ENCODE measurements around the gene ATP9B. TPM values are rescaled to one million over a fixed set of nuclear protein-coding genes. Genes with fewer than 3 reads are reported as not detected.
A peak's percentile ranks its signal among the peaks of the same experiment; 100 is the strongest.

Gene ATP9B
- total and polyA plus RNA-seq, 10 of the 15 experiments (the other 5 are each of a cell fraction or from before 2014, with no cell fraction given): 0.74 to 20.7 (median 12.9) TPM

DNA sequence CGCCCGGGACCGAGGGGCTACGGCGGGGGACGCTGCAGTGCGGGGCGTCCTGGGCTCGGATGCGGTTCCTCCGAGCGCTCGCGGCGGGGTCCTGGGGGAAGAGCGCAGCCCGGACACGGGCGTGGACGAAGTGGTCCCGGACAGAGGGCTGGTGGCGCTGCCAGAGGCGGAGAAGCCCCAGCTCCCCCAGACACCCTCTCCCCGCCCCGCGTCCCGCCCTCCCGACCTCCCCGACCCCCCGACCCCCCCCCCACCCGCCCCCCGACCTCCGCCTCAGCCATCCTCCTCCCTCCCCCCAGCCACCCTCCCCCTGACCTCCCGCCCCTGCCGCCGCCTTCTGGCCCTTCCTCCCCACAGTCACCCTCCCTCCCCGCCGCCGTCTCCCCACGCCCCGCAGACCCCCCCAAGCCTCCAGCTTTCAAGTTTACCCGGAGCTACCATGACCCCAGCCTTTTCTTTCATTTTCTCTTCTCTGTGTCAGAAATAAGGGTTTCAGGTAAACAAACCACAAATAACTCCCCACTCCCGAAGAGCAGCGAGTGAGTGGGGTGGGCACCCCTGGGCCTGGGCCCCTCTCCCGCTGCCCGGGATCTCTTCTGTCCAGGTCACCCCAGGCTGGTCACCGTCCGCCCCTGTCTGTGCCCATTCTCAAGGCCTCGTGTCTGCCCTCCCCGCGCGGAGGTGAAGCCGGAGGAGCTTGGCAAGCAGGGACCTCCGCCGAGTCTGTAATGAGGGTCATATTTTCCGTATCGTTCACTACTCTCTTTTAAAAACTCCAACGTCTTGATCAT, 331.6 kb downstream of the ATP9B start:
- Histone ChIP-seq H3K36me3 (ENCODE audit: control insufficient read depth in 2 of 2, insufficient read depth in 2 of 2, low read length in 1 of 2) (no peaks in the 10 kb centered on the region), H4K20me1 (ENCODE audit: control insufficient read depth, insufficient read depth) (no peaks in the 10 kb centered on the region), H3K79me2 (ENCODE audit: control insufficient read depth, insufficient read depth, low read length) (no peaks in the 10 kb centered on the region; the same call in none of the 2 replicates), H3K4me3 (peak overlapping the region; percentile 82; the same call in 1 of the 2 replicates), H3K9me3 (replicated peaks; ENCODE audit: control insufficient read depth, insufficient read depth, low read length) (no peaks in the 10 kb centered on the region), H3K27ac (ENCODE audit: control insufficient read depth, insufficient read depth) (no peak overlapping the region), H2AFZ (ENCODE audit: control insufficient read depth, low read depth, low read length) (no peak overlapping the region), H3K4me2 (ENCODE audit: control insufficient read depth, insufficient read depth) (peak overlapping the region; percentile 50), H3K9ac (ENCODE audit: control insufficient read depth, insufficient read depth, low read length) (peak overlapping the region; percentile 36; the same call in 1 of the 2 replicates), H3K27me3 (replicated peaks in 1 of 2; ENCODE audit: control insufficient read depth in 2 of 2, insufficient read depth in 2 of 2, low read length in 1 of 2) (peaks cover 0 to 6% of the 10 kb centered on the region in 2 experiments; a peak in 1 of 4 replicates), H3K4me1 (ENCODE audit: control insufficient read depth, insufficient read depth, low read length) (peaks cover 28% of the 10 kb centered on the region)
- ATAC-seq (peak; percentile 3), FAIRE-seq (no peak), DNase-seq (ENCODE audit: low read depth, low spot score) (peak; percentile 24)
- POLR2A ChIA-PET: interaction anchor here (0.6 to 1.1 kb wide), 5 partner anchors 26 to 122 kb away, joined by 3 to 4 read pairs (median 3); no protein-coding TSS in a partner anchor
- CTCF ChIA-PET: interaction anchor here (1.3 kb wide), 1 partner anchor 122 kb away, joined by 5 read pairs; no protein-coding TSS in a partner anchor
- no TSS peak for BruUV-seq (replicated peaks)
- in situ Hi-C loops (cut with MboI) (loop anchor here (10.0 kb wide), 1 partner anchor 114 kb away; no protein-coding TSS in a partner anchor), intact Hi-C loops (cut with micrococcal nuclease; ENCODE audit: unreplicated experiment) (no loop called here)
- SMC1A ChIA-PET (ENCODE audit: uncharacterized antibody, unreplicated experiment): interaction anchor here (0.6 to 4.1 kb wide), 4 partner anchors 35 to 123 kb away, joined by 3 to 18 read pairs (median 10); no protein-coding TSS in a partner anchor
- whole genome bisulfite sequencing (ENCODE audit: insufficient coverage, insufficient replicate concordance, low lambda C conversion rate, missing lambda C conversion rate): 81% methylated on average over 16 of the region's 58 CpGs
- RAD21 ChIA-PET (ENCODE audit: unreplicated experiment): interaction anchor here (1.0 to 1.3 kb wide), 2 partner anchors 65 to 123 kb away, joined by 5 to 10 read pairs; no protein-coding TSS in a partner anchor
- TF ChIP-seq HDAC6 (IDR thresholded peaks at IDR 0.05; ENCODE audit: unreplicated experiment) (no peak), SMAD5 (IDR thresholded peaks at IDR 0.05; ENCODE audit: low read depth) (no peak), HDGF (IDR thresholded peaks at IDR 0.05) (0 out of 2 replicates have a peak, but pooled peaks have one; percentile 23), BACH1 (IDR thresholded peaks at IDR 0.05; ENCODE audit: borderline replicate concordance) (0 out of 2 replicates have a peak, but pooled peaks have one; percentile 44), MYB (IDR thresholded peaks at IDR 0.05; ENCODE audit: borderline replicate concordance, low read depth, low read length) (no peak), ZBTB40 (IDR thresholded peaks at IDR 0.05; ENCODE audit: borderline replicate concordance) (0 out of 2 replicates have a peak, but pooled peaks have one; percentile 26), WRNIP1 (IDR thresholded peaks at IDR 0.05; ENCODE audit: borderline replicate concordance, low read depth, low read length) (no peak), ZNF207 (IDR thresholded peaks at IDR 0.05; ENCODE audit: borderline replicate concordance) (no peak), RBBP5 (conservative IDR thresholded peaks at IDR 0.05) (no peak), NR2F1 (conservative IDR thresholded peaks at IDR 0.05) (peak; percentile 24; the same call in 1 of the 2 replicates), CBFB (IDR thresholded peaks at IDR 0.05; ENCODE audit: low read depth) (no peak), ZZZ3 (IDR thresholded peaks at IDR 0.05; ENCODE audit: control insufficient read depth, insufficient read length, low read depth) (no peak), YBX1 (IDR thresholded peaks at IDR 0.05) (no peak), NKRF (conservative IDR thresholded peaks at IDR 0.05) (peak; percentile 38; the same call in 1 of the 2 replicates)
- TF ChIP-seq, protein P1, sequence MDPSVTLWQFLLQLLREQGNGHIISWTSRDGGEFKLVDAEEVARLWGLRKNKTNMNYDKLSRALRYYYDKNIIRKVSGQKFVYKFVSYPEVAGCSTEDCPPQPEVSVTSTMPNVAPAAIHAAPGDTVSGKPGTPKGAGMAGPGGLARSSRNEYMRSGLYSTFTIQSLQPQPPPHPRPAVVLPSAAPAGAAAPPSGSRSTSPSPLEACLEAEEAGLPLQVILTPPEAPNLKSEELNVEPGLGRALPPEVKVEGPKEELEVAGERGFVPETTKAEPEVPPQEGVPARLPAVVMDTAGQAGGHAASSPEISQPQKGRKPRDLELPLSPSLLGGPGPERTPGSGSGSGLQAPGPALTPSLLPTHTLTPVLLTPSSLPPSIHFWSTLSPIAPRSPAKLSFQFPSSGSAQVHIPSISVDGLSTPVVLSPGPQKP (IDR thresholded peaks at IDR 0.05; ENCODE audit: low read depth, low read length): no peak
